Tibial nerve (tissue), 4 donors: Measurements from ENCODE around the gene TSSK6. TPM values are rescaled to one million over a fixed set of nuclear protein-coding genes. Genes with fewer than 3 reads are reported as not detected.

ENCODE experiments used
- DNase-seq, 2 donors: peaks; one replicate each; pipeline ENCODE4 v3.0.0-alpha.2; 2019; ENCODE audit warnings: low spot score in 2 of 2
- H3K27ac ChIP-seq, 4 donors: fragments of 200-600 bp; sonication (generic) in 3 of 4; one replicate each; pipeline ENCODE4 v1.5.1; 2017 to 2019; ENCODE audit warnings: mild to moderate bottlenecking in 1 of 4
- H3K27me3 ChIP-seq, 2 donors: fragments of 200-600 bp; sonication (generic) in 1 of 2; one replicate each; pipeline versions ENCODE4 v1.5.1 to v1.6.0; 2017 to 2019
- H3K36me3 ChIP-seq, 3 donors: fragments of 200-600 bp; sonication (generic); one replicate each; pipeline ENCODE4 v1.5.1; 2018 to 2019
- H3K4me1 ChIP-seq, 4 donors: fragments of 200-600 bp; sonication (generic) in 3 of 4; one replicate each; pipeline ENCODE4 v1.5.1; 2017 to 2019
- H3K4me3 ChIP-seq, 4 donors: fragments of 200-600 bp; sonication (generic) in 3 of 4; one replicate each; pipeline ENCODE4 v1.5.1; 2017 to 2019; ENCODE audit warnings: mild to moderate bottlenecking in 1 of 4, moderate library complexity in 1 of 4
- H3K9me3 ChIP-seq, 4 donors: fragments of 200-600 bp; sonication (generic) in 3 of 4; one replicate each; pipeline ENCODE4 v1.5.1; 2017 to 2019
- CTCF ChIP-seq, 5 experiments: fragments of 200-600 bp in 3 of 5; fragments of 450-650 bp in 2 of 5; sonication (generic) in 3 of 5; IDR thresholded peaks; one replicate each; pipeline ENCODE4 v1.5.1; 2016 to 2019; ENCODE audit warnings: antibody characterized with exemption in 5 of 5, mild to moderate bottlenecking in 3 of 5, moderate library complexity in 2 of 5
- EP300 ChIP-seq, 2 donors: sonication (generic); formaldehyde crosslinking; IDR thresholded peaks; one replicate each; pipeline ENCODE4 v1.6.1; 2017; ENCODE audit warnings: antibody characterized with exemption in 2 of 2, mild to moderate bottlenecking in 1 of 2
- POLR2A ChIP-seq, 2 donors: fragments of 450-650 bp; IDR thresholded peaks; one replicate each; pipeline ENCODE4 v1.6.1; 2017; ENCODE audit warnings: antibody characterized with exemption in 2 of 2, mild to moderate bottlenecking in 2 of 2, moderate library complexity in 2 of 2
- WGBS, 2 donors: methylation state at CpG; one replicate each; pipeline ENCODE4 v1.1.5; 2018; 5-methylcytosine and 5-hydroxymethylcytosine counted together
- total RNA-seq, 4 donors: library from RNA; depleted of rRNA; stranded (reverse); fragments of >200 nt; gene quantifications; one replicate each; pipeline ENCODE4 v1.1.0, GENCODE V29; 2016

The TSSK6 gene
- total RNA-seq, 4 donors from 2014 or later: 1.8 to 7.2 (median 3.7) TPM

DNA sequence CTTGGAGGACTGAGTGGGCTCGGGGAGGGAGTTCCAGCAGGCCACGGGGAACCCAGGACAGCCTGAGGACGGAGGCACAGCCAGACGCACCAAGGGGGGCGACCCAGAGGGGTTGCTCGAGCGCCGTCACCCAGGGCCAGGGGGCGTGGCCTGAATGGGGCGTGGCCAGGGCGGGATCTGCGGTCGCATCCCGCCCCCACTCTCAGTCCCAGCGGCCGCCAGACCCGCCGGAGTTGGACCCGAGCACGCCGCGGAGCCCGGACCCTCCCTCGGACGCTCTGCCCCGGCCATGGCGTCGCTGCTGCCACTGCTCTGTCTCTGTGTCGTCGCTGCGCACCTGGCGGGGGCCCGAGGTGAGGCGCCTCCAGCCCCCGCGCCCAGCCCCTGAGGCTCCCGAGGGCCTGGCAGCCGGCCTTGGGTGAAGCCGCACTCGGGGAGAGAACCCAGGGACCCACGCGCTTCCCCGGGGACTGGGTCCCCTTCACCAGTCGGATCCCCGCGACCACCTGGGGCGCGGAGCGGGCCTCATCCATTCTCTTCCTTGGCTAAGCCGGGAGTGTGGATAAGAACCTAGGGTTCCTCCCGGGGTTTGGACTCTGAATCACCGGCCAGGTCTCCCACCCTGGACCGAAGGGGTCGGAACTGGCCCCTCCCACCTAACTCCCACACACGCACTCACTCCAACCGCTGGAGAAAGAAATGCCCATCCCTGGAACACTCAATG is 22.9 kb upstream of the TSSK6 start, which contains the start of gene CILP2:
CILP2 (plus strand) TSS at position 205 of the 724 bp plus-strand sequence; CDS start at position 290, 85 bp downstream.
- peak within 1 kb of the TSS in 2 of 4 donors; percentile 23 to 44 for H3K4me3 ChIP-seq
- no peak for DNase-seq
- H3K4me1 ChIP-seq: peaks cover 0 to 39% (median 22%) of the 10 kb centered on the region in 4 donors
- no peak within 1 kb of the TSS for H3K27ac ChIP-seq
- peaks cover 2 to 62% of the 10 kb centered on the region in 2 donors for H3K27me3 ChIP-seq
- peaks cover 0 to 9% (median 0%) of the 10 kb centered on the region in 3 donors for H3K36me3 ChIP-seq
- WGBS, 2 donors: 5 to 6% methylated on average over 15 to 29 of the region's 56 CpGs
- no peak for TF ChIP-seq CTCF (IDR thresholded peaks at IDR 0.05)
- no peak for TF ChIP-seq EP300 (IDR thresholded peaks at IDR 0.05)
- TF ChIP-seq POLR2A (IDR thresholded peaks at IDR 0.05): no peak
- peaks cover 0 to 5% (median 0%) of the 10 kb centered on the region in 4 donors for H3K9me3 ChIP-seq

GRCh38 chr19:19537075-19538048 is 22.0 kb upstream of the TSSK6 start:
- WGBS, 2 donors: 42 to 59% methylated on average over 15 to 51 of the region's 59 CpGs
- Histone ChIP-seq H3K27me3 (peaks cover 2 to 53% of the 10 kb centered on the region in 2 donors), H3K4me3 (peak overlapping the region in 1 of 4 donors; percentile 23)

GRCh38 chr19:19535311-19536191 is 20.2 kb upstream of the TSSK6 start:
- H3K27ac ChIP-seq: no peak overlapping the region
- peaks cover 0 to 5% (median 0%) of the 10 kb centered on the region in 4 donors for H3K9me3 ChIP-seq
- WGBS, 2 donors: 83 to 84% methylated on average over 20 to 25 of the region's 34 CpGs
- H3K4me3 ChIP-seq: no peak overlapping the region
- DNase-seq: no peak
- H3K4me1 ChIP-seq: peaks cover 0 to 41% (median 20%) of the 10 kb centered on the region in 4 donors
- peaks cover 0 to 9% (median 0%) of the 10 kb centered on the region in 3 donors for H3K36me3 ChIP-seq
- no peak for TF ChIP-seq POLR2A (IDR thresholded peaks at IDR 0.05)
- TF ChIP-seq CTCF (IDR thresholded peaks at IDR 0.05): no peak
- TF ChIP-seq EP300 (IDR thresholded peaks at IDR 0.05): no peak
- peaks cover 2 to 35% of the 10 kb centered on the region in 2 donors for H3K27me3 ChIP-seq

More at GRCh38 chr19:19537075-19538048, 22.0 kb upstream of the TSSK6 start:
- H3K9me3 ChIP-seq: peaks cover 0 to 5% (median 0%) of the 10 kb centered on the region in 4 donors
- no peak overlapping the region for H3K27ac ChIP-seq
- peaks cover 0 to 43% (median 25%) of the 10 kb centered on the region in 4 donors for H3K4me1 ChIP-seq
- peaks cover 0 to 9% (median 0%) of the 10 kb centered on the region in 3 donors for H3K36me3 ChIP-seq
- TF ChIP-seq POLR2A (IDR thresholded peaks at IDR 0.05) (no peak), CTCF (IDR thresholded peaks at IDR 0.05) (no peak), EP300 (IDR thresholded peaks at IDR 0.05) (no peak)
- DNase-seq: no peak

DNA sequence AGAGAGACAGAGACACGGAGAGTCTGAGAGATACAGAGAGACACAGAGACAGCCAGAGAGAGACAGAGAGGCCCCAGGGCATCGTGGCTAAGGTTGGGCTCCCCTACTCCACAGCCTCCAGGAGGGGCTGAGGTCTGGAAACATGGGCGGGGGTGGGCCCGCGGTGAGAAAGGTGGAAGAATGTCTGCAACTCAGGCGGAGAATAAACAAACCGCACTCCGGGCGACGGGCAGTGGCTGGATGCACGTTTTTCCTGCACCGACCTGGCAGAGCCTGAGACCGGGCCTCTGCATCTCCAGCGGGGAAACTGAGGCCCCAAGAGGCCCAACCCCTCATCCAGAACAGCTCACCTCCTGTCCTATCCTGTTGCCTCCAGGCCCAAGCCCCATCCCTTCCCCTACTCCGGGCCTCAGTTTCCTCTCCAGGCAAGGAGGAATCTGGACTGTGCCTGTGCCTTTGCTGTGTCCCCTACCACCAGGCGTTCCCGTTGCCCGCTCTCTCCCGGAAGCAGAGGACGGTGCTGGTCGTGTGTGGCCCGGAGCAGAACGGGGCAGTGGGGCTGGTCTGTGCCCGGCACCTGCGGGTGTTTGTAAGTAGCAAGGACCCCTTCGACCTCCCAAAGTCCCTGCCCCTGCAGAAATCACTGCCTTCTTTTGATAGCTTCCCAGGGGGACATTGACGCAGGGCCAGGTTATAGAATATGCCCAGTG is 19.4 kb upstream of the TSSK6 start:
- no peaks in the 10 kb centered on the region for H3K9me3 ChIP-seq
- 76 to 79% methylated on average over 27 of the region's 27 CpGs for WGBS, 2 donors
- peaks cover 0 to 9% (median 0%) of the 10 kb centered on the region in 3 donors for H3K36me3 ChIP-seq
- peaks cover 0 to 39% (median 17%) of the 10 kb centered on the region in 4 donors for H3K4me1 ChIP-seq
- no peak overlapping the region for H3K27ac ChIP-seq
- peaks cover 0 to 27% of the 10 kb centered on the region in 2 donors for H3K27me3 ChIP-seq
- DNase-seq: no peak
- H3K4me3 ChIP-seq: no peak overlapping the region
- TF ChIP-seq POLR2A (IDR thresholded peaks at IDR 0.05): no peak
- no peak for TF ChIP-seq EP300 (IDR thresholded peaks at IDR 0.05)
- TF ChIP-seq CTCF (IDR thresholded peaks at IDR 0.05): no peak
